Hindlimb muscle (tissue), 1 donor: Measurements from ENCODE around the gene ENPP1. TPM values are rescaled to one million over a fixed set of nuclear protein-coding genes. Genes with fewer than 3 reads are reported as not detected.

Source experiments
- DNase-seq: peaks from one replicate; pipeline ENCODE4 v3.0.0-alpha.2; 2013
- polyA plus RNA-seq: library from polyadenylated mRNA; unstranded; fragments of 120-200 nt; gene quantifications from one replicate; pipeline ENCODE4 v1.2.1, GENCODE V29; 2013; ENCODE audit not compliant: insufficient read length

The ENPP1 gene
- 11.0 TPM for polyA plus RNA-seq

DNA sequence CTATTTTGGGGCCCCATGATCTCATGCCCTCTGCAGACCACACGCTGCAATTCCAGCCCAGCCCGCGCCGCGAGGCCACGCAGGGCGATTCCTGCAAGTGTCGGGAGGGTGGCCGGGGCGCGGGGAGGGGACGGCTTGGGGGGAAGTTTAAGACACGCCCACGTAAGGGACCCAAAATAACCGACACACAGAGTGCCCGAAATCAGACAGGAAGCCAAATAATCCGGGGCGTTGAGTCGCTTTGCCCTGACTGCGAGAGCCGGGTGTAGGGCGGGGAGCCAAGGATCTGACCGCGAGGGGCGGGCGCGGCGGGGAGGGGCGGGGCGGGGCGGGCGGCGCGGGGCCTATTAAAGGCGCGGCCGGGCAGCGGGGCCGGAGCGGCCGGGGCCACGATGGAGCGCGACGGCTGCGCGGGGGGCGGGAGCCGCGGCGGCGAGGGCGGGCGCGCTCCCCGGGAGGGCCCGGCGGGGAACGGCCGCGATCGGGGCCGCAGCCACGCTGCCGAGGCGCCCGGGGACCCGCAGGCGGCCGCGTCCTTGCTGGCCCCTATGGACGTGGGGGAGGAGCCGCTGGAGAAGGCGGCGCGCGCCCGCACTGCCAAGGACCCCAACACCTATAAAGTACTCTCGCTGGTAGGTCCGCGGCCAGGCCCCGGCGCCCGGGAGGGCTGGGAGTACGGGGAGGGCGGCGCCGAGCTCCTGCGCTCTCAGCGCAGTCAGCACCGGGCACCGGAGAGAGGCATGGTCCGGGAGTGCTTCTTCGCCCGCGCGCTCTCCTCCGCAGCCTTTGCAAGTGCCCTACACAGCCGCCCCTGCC, at the start of gene ENPP1:
TSS of gene ENPP1 (plus strand) at position 377 of the 816 bp plus-strand sequence. CDS start at position 393, 16 bp downstream.
- peak; percentile 80 for DNase-seq

DNA sequence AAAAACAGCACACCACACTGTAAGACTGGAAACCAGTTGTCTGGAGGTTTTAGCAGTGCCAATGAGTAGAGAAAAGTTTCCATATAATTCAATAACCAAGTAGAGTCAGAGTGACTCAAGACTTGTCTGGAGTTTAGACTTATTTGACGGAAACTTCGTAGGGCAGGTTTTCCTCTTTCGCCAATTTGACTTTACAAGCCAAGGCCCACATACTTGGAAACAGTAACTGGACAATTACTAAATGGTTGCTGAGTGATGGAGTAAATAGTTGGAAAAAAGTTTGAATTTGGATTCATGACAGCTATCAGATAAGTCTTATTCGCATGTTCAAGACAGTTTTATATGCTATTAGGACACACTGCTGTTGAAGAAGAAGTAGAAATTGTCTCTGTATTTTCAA, 48.9 kb upstream of the ENPP1 start:
- DNase-seq = peak; percentile 71

DNA sequence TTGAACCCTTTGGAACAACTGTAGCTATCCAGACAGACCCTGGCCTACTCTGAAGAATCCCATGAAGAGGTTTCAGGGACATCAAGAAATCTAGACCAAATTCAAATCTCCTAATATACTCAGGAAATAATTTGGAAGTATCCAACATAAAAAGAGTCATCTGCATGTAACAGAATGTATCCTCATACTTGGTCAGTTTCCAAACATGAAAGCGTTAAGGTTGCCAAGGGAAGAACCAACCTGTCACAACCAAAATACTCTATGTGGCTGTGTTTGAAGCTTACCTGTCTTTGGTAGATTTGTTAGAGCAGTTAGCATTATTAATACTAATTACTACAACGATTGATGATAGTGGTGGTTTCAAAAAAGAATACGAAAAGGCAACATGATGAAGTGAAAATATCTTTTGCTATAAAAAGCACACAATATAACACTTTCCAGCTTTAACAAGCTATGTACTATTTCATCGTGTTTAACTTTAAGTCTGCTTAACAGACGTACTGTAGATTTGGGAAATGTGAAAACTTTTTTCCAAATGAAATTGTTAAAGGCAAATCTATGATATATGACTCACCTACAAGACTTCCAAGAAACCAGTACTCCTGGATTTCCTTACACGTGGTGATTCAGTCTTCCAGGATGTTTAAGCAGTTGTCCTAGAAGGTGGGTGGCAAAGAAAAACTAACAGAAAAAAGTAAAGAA, 46.6 kb upstream of the ENPP1 start:
- DNase-seq = no peak

DNA sequence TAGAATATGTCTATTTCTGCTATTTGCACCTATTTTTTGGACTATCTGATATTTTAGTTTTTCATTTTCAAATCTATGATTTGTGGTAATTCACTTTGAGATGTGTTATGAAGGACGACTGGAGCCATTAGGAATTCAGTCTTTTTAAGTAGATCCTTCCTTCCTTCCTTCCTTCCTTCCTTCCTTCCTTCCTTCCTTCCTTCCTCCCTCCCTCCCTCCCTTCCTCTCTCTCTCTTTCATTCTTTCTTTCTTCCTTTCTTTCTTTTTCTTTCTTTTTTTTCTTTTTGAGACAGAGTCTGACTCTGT, 46.1 kb upstream of the ENPP1 start:
- no peak for DNase-seq

DNA sequence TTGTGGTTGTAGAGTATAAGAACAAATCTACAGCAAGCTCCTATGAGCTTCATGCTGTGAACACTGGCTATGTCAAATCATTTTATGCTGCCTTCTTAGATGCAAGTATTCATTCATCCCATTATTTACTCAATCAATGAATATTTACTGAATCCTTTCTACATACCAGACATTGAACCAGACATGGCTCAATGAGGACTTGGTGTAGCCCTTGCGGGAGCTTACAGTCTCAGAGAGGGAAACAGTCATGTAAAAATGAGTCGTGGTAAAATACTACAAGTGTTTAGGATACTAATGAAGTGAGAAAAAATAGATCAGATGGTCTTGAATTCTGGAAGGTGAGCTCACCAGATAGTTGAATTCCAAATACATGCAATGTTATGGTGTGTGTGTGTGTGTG, 44.8 kb upstream of the ENPP1 start:
- no peak for DNase-seq

DNA sequence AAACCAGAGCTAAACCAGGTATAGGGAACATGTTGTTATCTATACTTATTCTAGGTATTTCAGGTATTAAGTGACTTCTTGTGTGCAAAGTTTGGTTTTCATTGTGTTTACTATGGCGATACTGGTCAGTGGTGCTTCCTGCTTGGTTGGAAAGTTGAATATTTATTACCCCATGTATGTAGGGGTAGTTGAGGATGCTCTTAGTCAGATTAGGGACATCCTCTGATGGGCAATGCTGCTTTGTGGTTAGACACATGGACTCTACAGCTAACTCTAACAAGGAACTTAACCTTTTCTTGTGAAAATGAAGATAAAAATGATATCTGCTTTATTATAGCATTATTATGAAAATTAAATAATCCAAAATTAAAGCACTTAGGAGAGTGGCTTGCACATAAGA, 44.1 kb upstream of the ENPP1 start:
- DNase-seq = no peak

DNA sequence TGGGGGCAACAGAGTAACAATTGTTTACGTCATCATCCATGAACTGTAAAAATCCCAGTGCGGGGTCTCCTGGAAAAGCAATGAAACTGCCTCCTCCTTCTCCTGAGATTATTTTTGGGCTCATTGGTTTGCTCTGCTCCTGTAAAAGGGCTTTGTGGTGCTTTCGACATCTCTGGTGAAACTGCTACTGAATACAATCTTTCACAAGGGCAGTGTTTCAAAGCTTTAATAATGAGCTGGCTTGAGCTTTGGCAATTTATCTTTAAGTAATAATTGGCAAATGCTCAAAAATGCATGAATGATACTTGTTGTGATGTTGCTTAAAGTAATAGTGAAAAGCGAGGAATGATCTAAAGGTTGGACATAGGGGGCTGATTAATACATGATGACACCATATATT, 43.5 kb upstream of the ENPP1 start:
- DNase-seq = no peak

DNA sequence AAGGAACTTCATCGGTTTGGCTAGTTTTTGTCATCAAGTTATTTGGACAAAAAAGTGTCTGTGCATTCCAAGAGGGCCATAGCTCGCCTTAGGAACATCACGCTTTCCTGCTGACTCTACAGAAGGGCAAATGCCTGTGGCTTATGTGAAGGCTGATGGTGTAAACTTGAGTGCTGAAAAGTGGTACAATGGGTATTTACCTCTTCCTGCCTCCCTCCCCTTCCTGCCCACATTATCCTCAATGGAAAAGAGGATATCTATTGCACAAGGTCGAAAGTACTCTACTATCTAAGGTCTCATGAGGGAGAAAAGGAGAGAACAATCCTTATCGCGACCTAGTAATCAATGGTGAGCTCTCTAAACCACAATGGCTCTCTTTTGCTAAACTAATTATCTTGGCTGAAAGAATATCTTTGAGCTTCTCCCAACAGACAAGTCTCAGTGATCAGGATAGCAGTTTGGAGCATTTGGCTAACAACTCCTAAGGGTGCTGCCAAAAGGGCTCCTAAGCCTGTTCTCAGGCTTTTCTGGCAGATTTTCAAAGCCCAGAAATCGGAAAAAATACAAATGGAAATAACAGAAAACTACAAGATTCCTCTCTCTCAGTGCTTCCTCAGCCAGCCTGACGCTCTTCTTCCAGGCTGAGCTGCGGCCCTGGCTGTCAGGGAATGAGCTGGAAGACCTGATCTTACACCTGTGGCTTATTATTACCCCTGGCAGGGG, 42.6 kb upstream of the ENPP1 start:
- peak; percentile 79 for DNase-seq

DNA sequence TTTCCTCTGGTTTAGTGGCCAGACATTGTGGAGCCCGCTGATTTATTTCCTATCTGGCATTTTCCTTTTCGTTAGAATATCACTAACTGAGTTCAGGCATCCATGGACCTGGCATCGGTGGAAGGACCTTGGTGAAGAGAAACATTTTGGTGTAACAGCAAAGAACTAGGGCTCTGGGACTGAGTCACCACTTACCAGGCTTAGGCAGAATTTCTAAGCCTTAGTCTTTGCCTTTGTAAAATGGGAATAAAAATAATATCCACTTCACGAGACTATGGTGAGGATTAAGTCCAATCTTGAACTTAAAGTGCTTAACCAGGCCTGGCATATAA, 42.0 kb upstream of the ENPP1 start:
- DNase-seq = no peak

DNA sequence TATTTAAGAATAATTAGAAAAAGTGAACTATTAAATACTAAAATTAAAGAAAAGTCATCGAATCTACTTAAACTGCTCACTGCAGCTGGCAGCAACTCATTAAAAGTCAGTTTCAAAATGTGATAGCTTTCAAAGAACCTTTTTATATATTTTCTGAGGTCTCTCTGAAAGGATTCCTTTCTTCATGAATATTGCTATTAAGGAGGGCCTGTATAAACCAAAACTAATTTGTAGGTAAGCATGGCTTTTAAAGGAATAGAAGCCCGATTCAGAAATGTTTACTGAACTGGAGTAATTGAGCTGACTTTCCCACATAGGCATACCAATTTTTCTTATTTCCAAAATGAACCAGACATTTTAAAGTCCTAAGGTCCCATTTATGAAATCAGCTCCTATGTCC, 41.2 kb upstream of the ENPP1 start:
- no peak for DNase-seq

DNA sequence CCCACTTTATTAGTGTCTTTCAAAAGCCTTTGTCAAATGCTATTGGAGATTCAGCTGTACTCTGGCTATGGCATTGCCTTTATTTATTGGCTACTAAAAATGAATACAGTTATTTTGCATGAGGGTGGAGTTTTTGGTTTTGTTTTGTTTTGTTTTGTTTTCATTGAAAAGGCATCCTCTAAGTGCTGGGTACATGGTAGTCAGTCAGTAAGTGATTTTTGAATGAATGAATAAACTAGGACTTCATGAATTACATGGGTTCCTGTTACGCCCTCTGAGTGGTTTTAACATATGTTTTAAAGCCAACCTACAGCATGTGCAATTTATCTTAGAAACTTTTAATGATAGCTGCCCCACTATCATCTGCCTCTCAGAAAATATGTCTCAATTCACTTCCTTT, 38.9 kb upstream of the ENPP1 start:
- DNase-seq = no peak

DNA sequence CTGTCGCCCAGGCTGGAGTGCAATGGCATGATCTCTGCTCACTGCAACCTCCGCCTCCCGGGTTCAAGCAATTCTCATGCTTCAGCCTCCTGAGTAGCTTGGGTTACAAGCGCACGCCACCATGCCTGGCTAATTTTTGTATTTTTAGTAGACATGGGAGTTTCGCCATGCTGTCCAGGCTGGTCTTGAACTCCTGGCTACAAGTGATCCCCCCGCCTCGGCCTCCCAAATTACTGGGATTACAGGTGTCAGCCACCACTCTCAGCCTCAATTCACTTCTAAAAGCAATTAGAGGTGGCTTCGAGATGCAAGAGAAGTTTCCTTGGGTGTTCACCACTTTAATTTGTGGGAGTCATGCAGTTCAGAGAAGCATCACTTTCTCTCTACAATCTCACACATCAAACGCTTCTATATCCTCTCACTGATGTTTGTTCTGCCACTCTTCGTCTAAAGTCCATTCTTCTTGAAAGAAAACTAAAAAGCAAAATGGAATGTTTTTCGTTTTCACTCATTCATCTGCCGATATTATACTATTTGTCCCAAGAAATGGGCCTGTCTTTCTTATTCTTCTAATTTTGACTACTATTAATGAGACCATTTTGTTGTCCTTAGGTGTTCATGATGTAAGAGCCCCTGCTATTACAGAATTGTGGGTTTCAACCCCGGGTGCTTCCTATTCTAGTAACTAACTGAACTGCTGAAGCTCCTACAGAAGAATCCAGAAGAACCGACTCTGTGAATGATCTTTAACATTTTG, 38.3 kb upstream of the ENPP1 start:
- DNase-seq = no peak

DNA sequence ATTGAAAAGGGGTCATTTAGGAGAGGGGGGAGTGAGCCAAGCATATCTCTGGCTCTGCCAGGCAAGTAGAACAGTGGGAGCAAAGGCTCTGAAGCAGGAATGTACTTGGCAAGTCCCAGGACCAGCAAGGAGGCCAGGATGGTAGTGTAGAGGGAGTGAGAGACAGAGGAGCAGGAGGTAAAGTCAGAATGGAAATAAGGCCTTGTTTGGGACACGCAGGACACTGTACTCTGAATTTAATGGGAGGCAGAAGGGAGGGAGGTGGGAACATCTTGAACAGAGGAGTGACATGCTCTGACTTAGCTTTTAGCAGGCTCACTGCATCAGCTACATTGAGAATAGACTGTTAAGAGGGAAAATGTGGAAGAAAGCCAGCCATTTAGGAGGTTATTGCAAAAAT, 37.0 kb upstream of the ENPP1 start:
- DNase-seq = no peak

DNA sequence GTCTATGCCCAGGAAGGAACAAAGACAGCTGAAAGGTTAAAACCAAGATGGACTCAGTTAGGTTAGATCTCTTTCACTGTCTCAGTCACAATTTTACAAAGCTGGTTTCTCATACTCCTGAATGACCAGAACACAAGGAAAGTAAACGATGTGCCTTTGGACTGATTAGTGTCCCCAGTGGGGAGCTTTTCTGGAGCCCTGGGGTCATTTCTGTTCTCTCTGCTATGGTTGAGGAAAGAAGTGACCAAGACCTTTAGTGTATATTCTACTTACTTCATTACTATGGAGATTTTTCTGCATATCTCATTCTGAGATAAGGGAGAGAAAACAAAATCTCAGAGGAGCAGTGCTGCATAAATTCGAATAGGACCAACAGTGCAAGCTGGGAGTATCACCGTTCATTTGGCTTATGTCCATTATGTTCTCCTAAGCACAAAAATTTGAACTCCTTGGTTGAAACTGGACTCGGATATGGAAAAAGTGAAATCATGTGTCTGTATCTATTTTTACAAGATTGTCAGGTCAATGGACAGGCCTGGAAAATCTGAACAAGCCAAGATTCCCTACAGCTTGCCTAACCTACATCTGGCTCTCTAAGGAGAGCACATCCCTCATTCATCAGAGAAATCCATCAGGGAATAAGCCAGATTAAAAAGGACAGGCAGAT, 34.4 kb upstream of the ENPP1 start:
- peak; percentile 87 for DNase-seq

DNA sequence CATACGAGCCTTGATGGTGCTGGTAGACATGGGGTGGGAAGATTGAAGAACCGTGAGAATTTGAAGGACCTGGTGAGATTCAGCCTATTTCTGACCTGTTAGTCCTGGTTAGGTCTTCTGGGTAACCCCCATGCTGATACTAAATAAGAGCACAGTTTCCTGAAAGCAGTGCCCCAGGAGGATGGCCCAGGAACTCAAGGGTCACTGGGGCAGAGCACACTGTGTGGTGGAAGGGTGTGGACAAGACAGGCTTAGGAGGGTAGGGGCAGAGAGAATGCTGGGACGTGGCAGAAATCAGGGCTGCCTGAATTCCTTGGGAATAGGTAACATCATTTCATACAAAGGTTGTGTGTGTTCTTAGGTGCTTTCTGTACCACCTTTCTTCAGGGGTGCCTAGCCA, 31.9 kb upstream of the ENPP1 start:
- DNase-seq = no peak

DNA sequence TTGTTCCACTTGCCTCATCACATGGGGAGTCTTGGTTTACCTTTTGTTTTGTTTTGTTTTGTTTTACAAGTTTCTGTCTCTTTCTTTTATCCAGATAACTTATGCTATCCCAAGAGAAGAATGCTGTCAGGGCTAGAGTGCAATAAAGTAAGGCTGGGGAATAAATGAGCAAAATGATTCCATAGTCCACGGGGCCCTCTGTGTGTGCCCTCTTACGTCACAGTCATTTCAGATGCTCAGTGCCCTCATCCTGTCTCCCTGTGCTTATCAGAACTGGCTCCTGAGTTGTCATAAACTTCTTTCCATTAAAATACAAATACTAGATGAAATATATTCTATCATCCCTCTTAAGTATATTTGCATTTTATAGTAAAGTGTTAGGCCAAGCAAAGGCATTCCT, 30.8 kb upstream of the ENPP1 start:
- DNase-seq = no peak

DNA sequence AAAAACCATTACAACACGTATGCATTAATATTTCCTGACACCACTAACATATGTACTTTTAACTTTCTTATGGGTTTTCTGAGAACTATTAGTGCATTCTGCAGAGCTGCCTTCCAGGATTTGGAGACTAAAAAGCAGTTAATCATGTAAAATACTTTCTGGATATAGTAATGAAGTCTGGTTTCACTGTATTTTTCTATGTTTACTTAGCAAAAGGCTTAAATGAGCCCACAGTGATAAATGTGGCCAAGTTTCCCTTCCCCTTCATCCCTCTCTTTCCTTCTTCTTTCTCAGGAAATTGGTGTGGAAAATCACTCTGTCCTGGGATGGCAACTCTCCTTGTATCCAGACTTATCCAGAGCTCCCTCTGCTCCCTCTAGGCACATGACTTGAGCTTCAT, 29.7 kb upstream of the ENPP1 start:
- no peak for DNase-seq

DNA sequence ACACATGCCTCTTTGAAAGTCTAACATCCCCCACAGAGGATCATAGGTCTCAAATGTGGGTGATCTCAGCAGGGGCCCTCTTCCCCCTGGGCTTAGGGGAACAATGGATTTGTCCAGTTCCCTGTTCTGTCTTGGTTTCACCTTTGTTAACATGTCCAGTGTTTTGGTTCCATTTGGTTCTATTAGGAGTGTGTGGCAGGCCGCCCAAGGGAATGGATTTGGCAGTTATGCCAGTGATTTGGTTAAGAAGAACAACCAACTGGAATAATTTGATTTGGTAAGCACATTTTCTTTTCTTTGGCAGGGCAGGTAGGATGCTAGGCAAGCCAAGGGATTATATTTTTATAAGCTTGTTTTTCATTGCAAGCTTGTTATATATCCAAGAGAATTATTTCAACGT, 28.5 kb upstream of the ENPP1 start:
- DNase-seq = no peak

DNA sequence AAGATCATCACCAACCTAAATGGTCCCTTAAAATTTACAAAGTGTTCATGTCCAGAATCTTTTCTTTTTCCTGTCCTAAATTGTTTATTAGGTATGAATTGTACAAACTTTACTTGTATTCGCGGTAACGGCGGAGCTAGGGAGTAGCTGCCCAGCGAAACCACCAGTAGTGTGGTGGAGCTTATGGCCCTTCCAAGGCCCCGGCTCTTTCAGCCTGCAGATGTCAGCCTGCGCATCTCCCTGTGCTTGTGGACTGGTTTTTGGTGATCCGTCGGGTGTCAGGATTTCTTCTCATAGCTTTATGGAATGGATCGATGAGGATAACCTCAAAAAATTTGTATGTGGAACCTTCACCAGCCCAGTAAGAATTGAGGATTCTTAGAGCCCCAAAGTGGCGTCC, 27.2 kb upstream of the ENPP1 start:
- DNase-seq = no peak

DNA sequence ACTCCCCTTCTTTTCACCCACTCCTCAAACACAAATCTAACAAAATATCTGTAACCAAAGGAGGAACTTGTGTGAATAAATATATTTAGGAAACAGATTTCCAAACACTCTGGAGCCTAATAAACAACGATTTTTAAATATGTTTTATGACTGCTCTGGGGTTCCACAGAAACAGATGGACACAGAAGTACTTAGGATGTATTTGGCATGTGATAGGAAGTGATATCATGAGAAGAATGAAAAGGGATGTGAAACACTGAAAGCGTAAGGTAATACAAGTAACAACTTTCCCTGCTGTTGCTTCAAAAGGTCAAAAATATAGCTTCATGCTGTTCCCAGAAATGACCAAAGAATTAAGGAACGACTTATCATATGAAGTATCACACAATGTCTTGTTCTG, 26.1 kb upstream of the ENPP1 start:
- no peak for DNase-seq

DNA sequence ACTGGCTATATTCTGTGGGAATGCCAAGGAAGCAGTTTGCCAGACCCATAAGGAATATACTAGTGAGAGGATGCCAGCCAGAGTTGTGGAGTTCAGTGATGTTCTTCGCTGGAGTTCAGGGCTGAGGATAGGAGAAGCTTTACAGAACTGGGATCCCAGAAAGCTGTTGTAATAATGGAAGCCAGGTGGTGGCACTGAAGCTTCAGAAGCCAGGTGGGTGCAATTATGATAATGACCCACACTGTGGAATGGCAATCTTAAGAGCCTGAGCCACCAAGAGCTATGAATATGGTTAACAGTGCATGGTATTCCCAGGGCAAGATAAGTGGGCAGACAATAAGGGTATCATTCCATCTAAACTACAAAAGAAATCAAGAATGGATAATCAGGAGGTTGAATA, 25.1 kb upstream of the ENPP1 start:
- no peak for DNase-seq

DNA sequence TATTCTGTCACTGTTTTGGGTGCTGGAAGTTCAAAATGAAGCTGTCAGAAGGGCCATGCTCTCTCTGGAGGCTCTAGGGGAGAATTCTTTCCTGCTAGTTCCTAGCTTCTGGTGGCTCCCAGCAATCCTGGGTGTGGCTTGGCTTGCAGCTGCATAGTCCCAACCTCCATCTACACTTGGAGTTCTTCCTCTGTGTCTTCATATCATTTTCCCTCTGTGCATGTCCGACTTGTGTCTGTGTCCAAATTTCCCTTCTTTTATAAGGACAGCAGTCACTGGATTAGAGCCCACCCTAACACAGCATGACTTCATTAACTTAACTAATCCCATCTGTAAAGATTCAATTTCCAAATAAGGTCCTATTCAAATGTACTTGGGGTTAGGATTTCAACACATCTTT, 23.3 kb upstream of the ENPP1 start:
- peak; percentile 68 for DNase-seq

DNA sequence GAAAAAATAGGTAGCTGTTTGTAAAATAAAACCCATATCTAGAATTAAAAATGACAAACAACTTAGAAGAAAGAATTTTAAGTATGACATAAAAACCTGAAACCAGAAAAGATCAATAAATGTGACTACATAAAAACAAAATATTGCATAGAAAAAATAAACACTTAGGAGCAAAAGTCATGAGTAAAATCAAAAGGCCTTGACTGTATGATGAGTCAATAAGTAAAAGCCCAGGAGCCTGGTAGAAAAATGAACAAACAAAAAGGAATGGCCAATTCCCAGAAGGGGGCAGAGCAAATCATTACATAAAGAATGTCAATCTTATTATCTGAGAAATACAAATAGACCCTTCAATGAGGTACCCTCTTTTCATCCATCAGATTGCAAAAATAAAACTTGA, 20.7 kb upstream of the ENPP1 start:
- no peak for DNase-seq
